Erythroblast (primary cell): ENCODE data around the gene STPG4.
"Not testable (repeated sequence)": the region's sequence is repeated elsewhere in the genome, so short reads cannot be mapped to it uniquely, and the experiment has no call there.

ENCODE experiments used
- DNase-seq, 2 experiments: peaks; one replicate each; lab custom pipeline; 2025; lab: John Stamatoyannopoulos, UW
- GATA1 ChIP-seq: IDR thresholded peaks from 2 replicates; pipeline ENCODE4 v1.6.1; 2011; ENCODE audit warnings: low read depth, mild to moderate bottlenecking, control low read depth, low read length, moderate library complexity
- POLR2A ChIP-seq: IDR thresholded peaks from 2 replicates; pipeline ENCODE4 v1.6.1; 2011; ENCODE audit warnings: mild to moderate bottlenecking, low read length

Gene STPG4

DNA sequence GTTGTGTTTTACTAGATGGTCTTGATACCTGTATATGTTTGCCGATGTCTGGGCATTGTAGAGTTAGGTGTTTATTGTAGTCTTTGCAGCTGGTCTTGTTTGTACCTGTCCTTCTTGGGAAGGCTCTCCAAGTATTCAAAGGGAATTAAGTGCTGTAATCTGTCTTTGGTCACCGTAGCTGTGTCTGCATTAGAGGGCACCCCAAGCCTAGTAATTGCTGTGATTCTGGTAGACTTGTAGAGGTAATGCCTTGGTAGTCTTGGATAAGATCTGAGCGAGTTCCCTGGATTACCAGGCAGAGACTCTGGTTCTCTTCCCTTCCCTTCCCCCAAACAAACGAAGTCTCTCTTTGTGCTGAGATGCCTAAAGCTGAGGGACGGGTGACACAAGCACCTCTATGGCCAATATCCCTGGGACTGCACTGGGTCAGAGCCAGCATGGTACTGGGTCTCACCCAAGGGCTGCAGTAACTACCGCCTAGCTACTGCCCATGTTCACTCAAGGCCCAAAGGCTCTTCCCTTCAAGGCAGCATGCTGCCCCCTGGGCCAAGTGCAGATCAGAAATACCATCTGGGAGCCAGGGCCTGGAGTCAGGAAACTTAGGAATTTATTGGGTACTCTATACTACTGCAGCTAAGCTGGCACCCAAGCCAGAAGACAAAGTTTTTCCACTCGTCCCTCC, 27.1 kb downstream of the STPG4 start:
- peak in 1 of 2 experiments; percentile 8 for DNase-seq
- no peak for TF ChIP-seq POLR2A
- TF ChIP-seq GATA1, result no peak

DNA sequence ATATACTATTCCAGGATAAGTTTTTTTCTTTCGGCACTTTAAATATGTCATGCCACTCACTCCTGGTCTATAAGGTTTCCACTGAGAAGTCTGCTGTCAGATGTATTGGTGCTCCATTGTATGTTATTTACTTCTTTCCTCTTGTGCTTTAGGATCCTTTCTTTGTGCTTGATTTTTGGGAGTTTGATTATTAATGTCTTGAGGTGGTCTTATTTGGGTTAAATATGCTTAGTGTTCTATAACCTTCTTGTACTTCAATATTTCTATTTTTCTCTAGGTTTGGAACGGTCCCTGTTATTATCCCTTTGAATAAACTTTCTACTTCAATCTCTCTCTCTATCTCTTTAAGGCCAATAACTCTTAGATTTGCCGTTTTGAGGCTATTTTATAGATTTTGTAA, 28.3 kb downstream of the STPG4 start:
- DNase-seq, result no peak
- no peak for TF ChIP-seq POLR2A

GRCh38 chr2:47124740-47125139, 30.4 kb downstream of the STPG4 start:
- not testable (repeated sequence) for DNase-seq

GRCh38 chr2:47120424-47120823, 34.7 kb downstream of the STPG4 start:
- not testable (repeated sequence) for DNase-seq

DNA sequence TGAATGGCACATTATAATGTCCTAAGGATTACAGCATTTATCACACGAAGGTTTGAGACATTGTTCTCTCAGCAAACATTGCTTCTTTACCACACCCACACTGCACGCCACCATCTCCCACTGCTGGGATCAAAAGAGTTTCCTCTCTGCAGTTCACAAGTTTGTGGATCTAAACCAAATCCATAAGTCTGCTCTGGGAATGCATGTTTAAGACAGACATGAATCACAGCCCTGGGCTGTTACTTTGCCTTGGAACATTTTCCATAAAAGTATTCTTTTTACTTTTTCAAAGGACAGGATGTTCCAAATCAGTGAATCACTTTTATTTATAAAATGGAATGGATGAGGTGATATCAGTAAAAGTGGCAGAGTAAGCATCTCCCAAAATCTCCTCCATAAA, 36.1 kb downstream of the STPG4 start:
- TF ChIP-seq POLR2A (no peak), GATA1 (no peak)
- no peak for DNase-seq

DNA sequence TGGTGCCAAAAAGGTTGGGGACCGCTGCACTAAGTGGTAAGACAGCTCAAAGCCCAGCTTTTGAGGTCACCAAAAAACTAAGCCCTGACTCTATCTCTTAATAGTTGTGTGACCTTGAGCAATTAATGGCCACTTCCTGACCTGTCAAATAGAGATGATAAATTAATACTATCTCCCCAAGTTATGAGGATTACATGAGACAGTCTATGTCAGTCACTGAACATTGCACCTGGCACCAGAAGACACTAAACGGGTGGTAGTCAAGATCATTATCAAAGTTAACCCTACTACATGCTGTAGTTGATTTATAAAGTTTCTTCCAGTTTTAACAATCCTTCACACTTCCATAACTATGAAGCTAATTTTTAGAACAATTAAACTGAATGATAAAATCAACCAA, 36.5 kb downstream of the STPG4 start:
- no peak for DNase-seq
- no peak for TF ChIP-seq GATA1
- TF ChIP-seq POLR2A, result no peak

DNA sequence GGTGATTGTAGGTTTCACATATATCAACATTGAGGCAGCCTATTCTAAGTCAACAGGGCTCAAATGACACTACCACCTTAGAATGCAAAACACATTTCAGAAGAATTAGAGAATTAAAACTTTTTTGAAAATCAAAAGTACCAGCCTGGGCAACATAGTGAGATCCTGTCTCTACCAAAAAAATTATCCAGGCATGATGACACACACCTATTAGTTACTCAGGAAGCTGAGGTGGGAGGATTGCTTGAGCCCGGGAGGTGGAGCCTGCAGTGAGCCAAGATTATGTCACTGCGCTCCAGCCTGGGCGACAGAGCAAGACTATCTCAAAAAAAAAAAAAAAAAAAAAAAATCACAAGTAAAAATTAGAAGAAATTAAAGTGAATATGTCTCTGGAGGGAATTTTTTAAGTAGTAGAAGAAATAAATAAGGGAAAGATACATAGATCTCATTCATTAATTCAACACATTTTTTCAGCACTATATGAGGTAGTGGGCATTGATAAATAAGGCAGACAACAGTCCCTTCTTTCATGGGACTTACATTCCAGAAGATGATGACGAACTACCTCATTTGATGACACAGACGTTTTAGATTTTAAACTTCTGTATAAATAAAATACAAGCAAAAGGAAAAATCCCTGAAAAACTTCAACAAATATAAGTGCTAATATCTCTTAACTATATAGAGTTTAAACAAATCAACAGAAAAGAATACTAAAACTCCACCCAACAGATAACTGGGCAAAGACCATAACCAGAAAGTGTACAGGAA, 42.3 kb downstream of the STPG4 start:
- no peak for DNase-seq
- no peak for TF ChIP-seq POLR2A
- no peak for TF ChIP-seq GATA1

- no peak for DNase-seq
- TF ChIP-seq GATA1 (no peak), POLR2A (no peak)
Measured at GRCh38 chr2:47109680-47110079, 45.4 kb downstream of the STPG4 start.

DNA sequence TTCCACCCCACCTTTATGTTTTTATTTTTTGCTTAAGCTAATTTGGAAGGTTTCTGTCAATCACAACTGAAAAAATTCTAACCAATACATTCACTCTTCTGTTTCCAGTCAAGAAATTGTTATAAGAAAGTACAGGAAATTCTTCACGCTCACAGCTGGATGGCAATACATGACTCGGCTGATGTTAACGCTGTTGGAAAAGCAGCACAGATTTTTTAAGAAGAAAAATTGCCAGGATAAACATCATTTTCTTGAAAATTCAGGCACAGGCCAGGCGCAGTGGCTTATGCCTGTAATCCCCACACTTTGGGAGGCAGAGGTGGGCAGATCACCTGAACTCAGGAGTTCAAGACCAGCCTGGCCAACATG, 46.1 kb downstream of the STPG4 start:
- no peak for DNase-seq

GRCh38 chr2:47108267-47109006, 46.7 kb downstream of the STPG4 start:
- DNase-seq, result not testable (repeated sequence)

More for the DNA sequence above, 46.1 kb downstream of the STPG4 start:
- TF ChIP-seq GATA1, result no peak
- no peak for TF ChIP-seq POLR2A

DNA sequence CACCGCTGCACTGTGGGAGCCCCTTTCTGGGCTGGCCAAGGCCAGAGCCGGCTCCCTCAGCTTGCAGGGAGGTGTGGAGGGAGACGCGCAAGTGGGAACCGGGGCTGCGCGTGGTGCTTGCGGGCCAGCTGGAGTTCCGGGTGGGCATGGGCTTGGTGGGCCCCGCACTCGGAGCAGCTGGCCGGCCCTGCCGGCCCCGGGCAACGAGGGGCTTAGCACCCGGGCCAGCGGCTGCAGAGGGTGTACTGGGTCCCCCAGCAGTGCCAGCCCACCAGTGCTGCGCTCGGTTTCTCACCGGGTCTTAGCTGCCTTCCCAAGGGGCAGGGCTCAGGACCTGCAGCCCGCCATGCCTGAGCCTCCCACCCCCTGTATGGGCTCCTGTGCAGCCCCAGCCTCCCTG, 47.9 kb downstream of the STPG4 start:
- not testable (repeated sequence) for DNase-seq

- not testable (repeated sequence) for DNase-seq
Measured at GRCh38 chr2:47106231-47106630, 48.9 kb downstream of the STPG4 start.

DNA sequence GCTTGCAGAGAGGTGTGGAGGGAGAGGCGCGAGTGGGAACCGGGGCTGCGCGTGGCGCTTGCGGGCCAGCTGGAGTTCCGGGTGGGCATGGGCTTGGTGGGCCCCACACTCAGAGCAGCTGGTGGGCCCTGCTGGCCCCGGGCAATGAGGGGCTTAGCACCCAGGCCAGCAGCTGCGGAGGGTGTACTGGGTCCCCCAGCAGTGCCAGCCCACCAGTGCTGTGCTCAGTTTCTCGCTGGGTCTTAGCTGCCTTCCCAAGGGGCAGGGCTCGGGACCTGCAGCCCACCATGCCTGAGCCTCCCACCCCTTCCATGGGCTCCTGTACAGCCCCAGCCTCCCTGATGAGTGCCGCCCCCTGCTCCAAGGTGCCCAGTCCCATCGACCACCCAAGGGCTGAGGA, 55.4 kb downstream of the STPG4 start:
- DNase-seq, result not testable (repeated sequence)

- TF ChIP-seq GATA1, result no peak
- no peak for TF ChIP-seq POLR2A
- DNase-seq, result no peak
Measured at GRCh38 chr2:47098953-47099352, 56.2 kb downstream of the STPG4 start.

DNA sequence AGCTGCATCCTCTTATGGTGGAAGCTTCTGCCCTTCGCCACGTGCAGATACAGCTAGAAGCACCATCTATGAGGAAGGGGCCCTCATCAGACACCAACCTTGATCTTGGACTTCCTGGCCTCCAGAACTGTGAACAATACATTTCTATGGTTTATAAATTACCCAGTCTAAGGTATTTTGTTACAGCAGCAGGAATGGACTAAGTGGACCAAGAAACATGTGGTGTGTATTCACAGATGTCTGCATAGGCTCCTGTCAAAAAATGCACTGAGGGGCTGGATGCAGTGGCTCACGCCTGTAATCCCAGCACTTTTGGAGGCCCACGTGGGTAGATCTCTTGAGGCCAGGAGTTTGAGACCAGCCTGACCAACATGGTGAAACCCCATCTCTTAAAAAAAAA, 57.5 kb downstream of the STPG4 start:
- DNase-seq, result no peak
- TF ChIP-seq POLR2A (no peak), GATA1 (no peak)
